ENCODE measurements around the gene SIGLEC10.

The SIGLEC10 gene

GRCh38 chr19:51365211-51365964, 52.1 kb downstream of the SIGLEC10 start:
- DNase-seq, result no peak

- no peak for DNase-seq
These were observed 53.0 kb downstream of the SIGLEC10 start for GRCh38 chr19:51364200-51365106.

- no peak for DNase-seq
These were observed 56.2 kb downstream of the SIGLEC10 start for GRCh38 chr19:51361239-51361638.
